Astrocyte (in vitro differentiated cells and primary cell): ENCODE data around the gene CHD6.

Source experiments
- CTCF ChIP-seq: IDR thresholded peaks from 2 replicates; pipeline ENCODE4 v1.5.1; 2011; ENCODE audit warnings: low read depth, mild to moderate bottlenecking, inconsistent platforms, low read length, moderate library complexity; ENCODE audit not compliant: insufficient read depth
- EZH2 ChIP-seq: IDR thresholded peaks from 2 replicates; pipeline ENCODE4 v1.6.1; 2012; ENCODE audit warnings: mild to moderate bottlenecking, low read length, inconsistent platforms; ENCODE audit not compliant: insufficient read depth

- no peak for TF ChIP-seq CTCF
- TF ChIP-seq EZH2 = no peak
Observed at GRCh38 chr20:41394931-41395666, 223.1 kb downstream of the CHD6 start.
